Subcutaneous adipose tissue (tissue), 4 donors: ENCODE measurements around the gene GRIN3B. TPM values are rescaled to one million over a fixed set of nuclear protein-coding genes. Genes with fewer than 3 reads are reported as not detected.

Experiments used
- CTCF ChIP-seq: fragments of 450-650 bp; IDR thresholded peaks from one replicate; pipeline ENCODE4 v1.5.1; 2016; ENCODE audit warnings: low read depth, mild to moderate bottlenecking, control low read depth, antibody characterized with exemption, moderate library complexity
- total RNA-seq, 4 donors: library from RNA; depleted of rRNA; stranded (reverse); fragments of >200 nt; gene quantifications; one replicate each; pipeline ENCODE4 v1.1.0, GENCODE V29; 2016

GRIN3B gene
- total RNA-seq, 4 donors from 2014 or later = not detected

DNA sequence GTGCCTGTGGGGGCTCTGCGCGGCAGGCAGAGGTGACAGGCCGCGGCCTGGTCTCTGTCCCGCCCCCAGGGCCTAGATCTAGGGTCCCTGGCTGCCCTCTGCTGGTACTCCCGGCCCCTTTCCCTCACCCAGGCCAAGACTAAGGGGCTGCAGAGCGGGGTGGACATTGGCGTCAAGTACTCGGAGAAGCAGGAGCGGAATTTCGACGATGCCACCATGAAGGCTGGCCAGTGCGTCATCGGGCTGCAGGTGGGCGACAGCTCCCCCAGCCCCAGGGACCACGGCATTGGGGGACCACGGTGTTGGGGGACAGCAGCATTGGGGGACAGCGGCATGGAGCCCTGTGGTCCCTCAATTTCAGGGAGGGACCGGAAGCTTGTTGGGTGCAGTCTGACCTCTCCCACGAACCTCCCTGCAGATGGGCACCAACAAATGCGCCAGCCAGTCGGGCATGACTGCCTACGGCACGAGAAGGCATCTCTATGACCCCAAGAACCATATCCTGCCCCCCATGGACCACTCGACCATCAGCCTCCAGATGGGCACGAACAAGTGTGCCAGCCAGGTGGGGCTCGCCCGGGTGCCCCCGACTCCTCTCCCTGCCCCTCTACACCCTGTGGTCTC is 35.9 kb downstream of the GRIN3B start:
- no peak for TF ChIP-seq CTCF

GRCh38 chr19:1037621-1038064 is 37.4 kb downstream of the GRIN3B start:
- no peak for TF ChIP-seq CTCF

- TF ChIP-seq CTCF = no peak
Observed at GRCh38 chr19:1038978-1039645, 38.9 kb downstream of the GRIN3B start.

DNA sequence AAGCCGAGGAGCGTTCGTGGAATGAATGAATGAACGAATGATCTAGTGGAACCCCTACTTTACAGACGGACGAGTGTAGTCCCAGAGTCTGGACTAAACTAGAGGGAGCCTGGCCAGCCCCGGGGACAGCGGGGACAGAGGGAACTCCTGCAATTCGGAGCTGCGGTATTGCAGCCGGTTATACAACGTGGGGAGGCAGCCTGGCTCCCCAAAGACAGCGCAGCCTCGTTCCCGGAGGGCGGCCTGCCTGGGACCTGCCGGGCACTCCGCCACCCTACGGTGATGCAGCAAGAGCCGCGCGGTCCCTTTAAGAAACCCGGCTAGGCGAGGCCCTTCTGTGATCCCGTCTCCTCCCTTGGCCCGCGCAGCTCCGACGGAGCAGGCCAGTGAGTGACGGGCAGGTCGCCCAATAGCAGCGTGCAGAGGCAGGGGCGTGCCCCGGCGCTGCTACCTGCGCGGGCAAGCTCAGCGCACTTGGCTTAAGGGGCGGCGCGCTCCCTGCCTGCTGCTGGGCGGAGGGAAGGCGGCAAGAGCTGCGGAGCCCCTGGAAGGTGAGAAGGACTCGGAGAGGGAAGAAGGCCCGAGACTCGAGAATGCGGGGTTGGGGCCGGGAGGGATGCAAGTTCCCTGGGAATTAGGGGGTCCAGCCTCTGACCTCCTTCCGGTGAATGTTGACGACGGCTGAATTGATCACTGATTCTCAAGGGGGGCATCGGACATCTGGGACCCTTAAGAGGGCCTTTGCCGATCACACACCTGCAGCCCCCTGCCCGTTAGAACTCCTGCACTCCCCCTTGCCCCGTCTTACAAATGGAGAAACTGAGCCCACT is 39.6 kb downstream of the GRIN3B start, which contains the start of gene ABCA7:
Gene ABCA7, plus strand, starts transcription at position 462 of the 830 bp plus-strand sequence. CDS start 1,255 bp downstream, outside the sequence.
- no peak for TF ChIP-seq CTCF

DNA sequence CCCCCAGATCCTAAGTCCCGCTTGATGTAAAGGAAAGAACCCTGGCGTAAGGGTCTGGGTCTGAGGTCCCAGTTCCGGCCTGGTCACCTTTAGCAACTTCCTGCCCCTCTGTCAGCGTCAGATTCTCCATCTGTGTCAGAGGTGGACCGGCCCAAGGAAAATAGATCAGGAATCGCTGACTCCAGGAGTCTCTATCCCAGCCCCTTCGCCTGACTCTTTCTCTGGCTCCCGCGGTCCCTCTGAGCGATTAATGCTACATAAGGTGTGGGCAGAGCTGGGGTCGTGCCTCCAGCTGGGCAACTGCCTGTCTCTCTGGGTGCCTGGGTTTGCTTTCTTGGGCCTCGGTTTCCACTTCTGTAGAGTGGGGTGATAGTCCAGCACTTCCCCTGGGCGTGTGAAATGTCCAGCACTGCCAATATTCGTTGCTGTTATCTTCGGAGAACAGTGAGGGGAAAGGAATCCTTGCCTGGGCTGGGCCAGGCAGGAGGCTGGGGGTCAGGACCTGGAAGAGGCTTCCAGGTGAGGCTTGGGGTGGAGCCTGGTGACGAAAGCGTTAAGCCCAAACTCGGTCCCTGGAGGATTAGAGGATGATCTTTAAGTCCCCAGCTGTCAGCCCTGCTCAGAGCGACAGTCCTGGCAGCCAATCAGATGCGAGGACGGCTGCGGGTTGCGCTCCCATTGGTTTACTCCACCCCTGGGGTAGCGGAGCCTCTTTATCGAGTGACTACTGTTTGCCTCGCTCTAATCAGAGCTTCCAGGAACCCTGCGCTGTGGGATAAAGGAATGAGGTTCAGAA is 40.5 kb downstream of the GRIN3B start:
- TF ChIP-seq CTCF = no peak

GRCh38 chr19:1041272-1041834 is 41.1 kb downstream of the GRIN3B start:
- TF ChIP-seq CTCF = no peak
